Stimulated activated CD8-positive, alpha-beta memory T cell treated with anti-CD3 and anti-CD28 coated beads, Interleukin-4, amount 100 ng/mL, for 24 hours (primary cell): ENCODE measurements around the gene ZAP70.

Source experiments
- DNase-seq: peaks from one replicate; pipeline ENCODE4 v3.0.0-alpha.2; 2020; ENCODE audit warnings: low read depth

ZAP70 gene

DNA sequence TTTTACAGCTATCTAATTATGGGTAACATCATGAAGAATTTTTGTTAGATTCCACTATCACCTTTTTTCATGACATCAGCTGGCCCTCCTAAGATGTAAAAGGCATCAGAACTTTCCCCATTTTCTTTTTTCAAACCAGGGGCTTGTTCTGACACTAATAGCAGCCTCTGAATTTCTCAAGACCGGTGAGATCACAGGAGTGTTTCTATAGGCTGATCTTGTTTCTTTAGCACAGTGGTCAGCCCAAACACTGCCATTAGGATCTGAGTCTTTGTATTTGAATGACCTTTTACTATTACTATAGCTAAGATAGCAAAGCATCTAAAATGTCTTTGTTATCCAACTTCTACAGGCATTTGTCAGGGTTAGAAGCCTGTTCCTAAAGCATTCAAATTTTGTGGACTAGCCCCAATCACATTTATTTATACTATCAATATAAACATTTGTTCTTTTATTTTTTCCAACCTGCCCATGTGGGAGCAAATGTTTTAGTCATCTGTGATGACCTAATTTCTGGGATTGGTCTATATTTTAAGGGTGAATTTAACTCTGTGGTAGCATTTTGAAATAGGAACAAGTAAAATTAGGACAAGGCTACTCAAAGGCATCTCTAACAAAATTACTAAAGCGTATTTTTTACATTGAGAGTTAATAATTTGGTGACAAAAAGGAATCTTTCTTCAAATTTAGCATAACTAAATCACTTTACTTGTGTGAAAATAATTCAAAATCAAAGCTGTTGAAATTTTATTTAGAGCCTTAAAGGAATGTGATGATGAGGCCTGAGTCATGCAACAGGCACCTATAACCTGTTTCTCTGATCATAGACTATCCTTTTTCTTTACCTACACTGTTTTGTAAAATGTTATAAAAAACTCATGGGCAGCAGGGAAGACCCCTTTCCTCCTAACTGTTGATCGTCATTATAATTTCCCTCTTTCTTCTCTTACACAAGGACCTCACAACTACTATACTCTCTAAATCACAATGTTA lies 39.3 kb downstream of the ZAP70 start:
- DNase-seq = no peak

DNA sequence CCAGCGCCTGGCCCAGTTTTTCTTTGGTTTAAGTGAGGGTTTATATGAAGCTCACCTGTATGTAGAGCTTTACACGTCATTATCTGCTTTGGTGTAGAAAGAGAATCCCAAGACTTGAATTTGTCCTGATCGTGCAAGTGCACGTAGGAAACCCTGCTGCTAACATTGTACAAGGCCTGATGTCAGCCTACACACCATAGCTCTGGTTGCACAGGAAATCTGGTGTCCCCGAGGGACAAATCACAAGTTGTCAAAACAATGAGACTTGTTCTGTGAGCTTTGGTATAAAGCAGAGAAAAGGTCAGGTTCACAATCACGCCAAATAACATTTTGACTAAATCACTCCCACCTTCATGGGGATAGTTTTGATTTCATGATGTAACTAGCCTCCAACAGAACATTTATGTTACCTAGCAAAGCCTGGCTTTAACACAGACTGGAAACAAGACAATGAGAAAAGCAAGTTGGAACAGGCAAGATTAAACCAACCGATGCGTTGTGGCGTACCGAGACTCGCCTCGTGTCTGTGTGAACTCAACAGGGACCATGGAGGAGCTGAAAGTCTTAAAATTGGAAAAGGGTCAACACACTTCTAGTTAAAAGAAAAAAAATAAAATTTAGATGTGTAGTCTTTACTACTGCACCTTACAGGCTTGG lies 41.4 kb downstream of the ZAP70 start:
- DNase-seq = no peak

DNA sequence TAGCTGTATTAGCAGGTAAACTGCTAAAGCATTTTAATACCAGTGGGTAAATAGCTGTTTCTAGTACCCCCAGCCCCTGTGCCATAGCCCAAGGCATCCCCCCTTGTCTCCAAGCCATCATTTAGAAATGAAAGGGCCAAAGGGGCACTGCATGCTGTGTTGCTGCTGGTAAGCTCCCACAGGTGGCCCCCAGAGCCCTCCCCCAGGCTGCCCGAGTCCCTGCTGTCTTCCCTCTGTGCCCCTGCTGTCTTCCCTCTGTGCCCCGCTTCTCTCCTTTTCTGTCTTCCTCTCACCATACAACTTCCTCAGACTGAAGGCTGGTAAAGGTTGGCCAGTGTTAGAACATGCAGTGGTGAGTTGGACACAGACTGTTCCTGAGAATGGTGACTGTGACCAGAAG lies 42.1 kb downstream of the ZAP70 start:
- DNase-seq = no peak

DNA sequence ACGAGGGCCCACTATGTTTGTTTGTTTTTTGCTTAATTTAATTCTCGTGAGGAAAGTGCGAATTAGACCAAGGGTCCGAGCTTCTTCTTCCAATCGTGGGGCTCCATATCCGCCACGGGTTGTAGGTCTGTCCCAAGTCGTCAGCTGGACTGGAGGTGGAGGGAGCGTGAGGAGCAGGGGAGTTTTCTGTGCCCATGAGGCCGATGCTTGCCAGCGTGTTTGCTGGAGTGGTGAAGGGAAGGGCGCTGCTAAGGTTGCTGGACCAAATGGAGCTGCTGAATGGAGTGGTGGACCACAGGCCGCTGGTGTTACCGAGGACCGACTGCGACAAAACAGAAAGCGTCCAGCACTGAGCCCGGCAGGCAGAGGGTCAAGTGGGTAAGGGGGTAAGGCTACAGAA lies 43.7 kb downstream of the ZAP70 start:
- DNase-seq = no peak

DNA sequence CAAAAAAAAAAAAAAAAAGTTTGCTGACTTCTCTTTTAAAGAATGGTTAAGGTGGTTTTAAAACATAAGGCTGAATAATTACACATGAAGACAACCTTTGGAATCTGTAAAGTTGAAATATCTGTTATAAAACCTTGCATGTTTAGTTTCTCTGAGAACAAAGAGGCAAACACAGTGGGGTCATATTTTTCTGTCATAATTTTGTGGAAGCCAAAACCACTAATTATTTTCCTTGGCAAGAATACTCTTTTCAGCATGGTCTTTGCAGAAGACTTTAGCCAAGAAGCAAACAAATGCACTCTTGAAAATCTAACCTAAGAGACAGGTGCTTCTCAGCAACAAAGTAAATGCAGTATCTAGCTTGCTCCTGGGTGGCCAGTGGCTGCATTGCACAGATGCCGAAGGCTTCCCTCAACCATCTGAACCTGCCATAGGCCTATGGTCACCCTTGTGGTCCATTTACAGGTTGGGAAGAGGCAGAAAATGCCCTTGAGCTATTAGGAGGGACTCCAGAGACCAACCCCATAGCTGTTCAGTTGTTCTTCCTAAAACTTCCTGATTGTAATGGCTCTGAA lies 44.8 kb downstream of the ZAP70 start:
- no peak for DNase-seq

DNA sequence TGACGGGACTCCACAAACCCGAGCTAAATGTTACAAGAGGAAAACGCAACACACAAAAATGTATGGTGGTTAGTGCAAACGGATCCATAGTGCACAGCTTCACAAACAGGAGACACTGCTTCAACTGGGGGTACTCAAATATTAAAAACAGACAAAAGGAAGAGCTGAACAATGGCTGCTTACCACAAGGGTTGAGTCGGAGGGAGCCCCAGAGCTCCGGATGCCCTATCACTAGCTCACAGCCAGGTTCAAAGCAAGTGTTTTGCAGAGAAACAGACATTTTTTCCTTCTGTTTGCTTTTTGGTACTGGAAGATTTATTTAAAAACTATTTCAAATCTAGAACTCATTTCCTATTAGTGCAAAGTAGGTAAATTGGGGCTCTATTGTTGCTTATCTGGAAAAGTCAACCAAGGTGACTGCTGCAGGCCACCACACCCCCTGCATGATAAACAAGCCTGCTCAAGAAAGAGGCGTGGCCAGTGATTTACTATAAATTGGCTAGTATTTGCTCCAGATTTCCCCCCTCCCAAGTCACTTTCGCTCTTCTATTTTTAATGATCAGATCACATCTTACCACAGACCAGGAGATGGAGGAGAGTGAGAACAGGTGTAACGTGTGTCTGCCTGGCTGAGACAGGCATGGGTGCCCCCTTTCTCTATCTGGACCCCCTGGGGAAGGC lies 46.5 kb downstream of the ZAP70 start:
- no peak for DNase-seq

DNA sequence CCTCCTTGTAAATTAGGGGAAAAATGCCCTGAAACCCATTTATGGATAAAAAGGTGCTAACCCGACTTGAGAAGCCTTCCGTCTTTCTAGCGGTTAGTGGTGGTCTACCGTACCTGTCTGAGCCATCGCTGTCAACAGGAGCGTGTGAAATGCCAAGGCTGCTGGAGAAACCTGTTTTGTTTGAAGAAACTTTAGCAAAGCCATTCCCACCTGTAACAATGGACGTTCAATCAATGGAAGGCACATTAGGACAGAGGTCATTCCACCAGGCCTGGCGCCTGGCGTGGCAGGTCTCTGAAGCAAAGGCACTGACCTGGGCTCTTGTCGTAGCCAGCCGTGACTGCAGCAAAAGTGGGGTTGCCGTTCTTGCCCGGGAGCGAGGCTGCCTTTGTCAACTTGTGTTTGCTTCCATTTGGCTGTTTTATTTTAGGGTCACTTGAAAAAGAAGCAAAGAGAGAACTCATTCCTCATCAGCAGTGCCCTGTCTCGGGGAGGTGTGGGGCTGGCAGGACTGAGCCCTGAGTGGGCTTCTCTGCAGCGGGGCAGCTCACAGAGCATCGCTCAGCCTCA lies 47.2 kb downstream of the ZAP70 start:
- DNase-seq = no peak

DNA sequence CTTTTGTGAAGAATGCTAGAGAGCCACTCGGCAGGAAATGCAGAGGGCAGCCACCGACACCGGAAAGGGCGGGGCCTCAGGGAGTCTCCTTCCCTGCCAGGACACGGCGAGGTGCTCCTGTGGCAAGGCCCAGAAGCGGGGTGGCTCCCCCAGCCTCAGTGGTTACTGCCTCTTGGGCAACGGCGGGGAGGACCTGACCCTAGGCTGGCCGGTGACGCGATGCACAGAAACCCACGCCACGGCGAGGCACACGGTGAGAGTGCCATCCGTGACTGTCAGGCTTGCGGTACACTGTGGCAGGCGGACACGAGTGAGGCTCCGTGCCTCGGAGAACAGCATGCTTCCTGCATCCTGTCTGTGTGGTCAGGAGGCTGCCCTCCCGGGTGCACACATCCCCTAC lies 47.8 kb downstream of the ZAP70 start:
- DNase-seq = peak; percentile 43

DNA sequence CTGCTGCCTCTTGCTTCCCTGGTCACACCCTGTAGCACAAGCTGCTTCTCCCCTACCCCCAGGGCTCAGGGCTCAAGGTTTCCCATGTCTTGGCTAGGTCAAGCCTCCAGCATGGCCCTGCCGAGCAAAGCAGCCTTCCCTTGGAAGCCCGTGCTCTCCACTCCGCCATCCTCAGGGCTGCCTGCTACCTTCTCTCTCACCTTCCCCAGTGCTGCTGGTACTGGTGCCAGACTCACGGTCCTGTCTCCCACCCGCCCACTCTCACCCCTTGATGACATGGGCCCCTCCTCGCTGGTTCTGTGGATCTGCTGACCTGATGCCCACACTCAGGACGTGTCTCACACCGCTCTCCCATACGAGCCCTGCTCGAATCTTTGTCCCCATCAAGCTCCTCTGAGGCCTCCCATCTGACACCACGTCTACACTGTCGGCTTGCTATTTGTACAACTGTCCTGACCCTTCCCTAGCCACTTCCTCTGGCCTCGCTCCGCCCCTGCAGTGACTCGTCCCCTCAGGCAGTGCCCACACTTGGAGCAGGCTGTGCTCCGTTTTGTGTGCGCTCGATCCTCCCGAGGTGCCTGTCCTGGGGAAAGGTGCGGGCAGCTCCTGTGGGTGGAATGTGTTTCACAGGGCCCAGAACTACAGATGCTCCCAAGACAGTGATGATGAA lies 49.9 kb downstream of the ZAP70 start:
- DNase-seq = no peak

DNA sequence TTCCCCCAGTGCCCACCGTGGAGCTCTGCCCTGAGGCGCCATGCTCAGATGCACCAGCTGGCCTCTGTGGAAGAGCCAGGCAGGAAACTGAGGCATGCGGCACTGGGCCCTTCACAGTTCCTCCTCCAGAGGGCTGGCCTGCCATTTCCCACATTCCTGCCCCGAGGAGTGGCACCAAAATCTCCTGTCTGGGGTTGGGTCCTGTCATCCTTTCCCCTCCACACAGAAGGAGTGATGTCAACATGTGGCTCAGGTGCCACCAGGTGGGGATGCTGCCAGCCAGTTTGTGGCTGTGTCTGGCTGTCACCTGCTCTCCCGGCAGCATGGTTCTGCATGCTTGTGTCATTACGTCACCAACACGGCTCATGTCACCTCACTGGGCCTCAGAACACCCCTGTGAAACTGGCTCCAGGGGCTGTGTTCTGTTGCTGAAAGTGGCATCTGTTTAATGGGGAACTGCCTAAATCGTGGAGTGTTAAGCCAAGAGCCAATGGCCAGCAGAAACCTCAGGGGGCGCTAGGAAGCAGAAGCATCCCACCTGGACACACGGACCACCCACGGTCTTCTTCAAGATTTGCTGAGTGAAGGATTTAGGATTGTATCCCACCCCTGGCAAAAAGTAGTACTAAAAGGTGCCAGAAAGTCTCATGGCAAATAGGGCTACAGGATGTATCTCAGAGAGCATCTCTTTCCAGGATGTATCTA lies 51.3 kb downstream of the ZAP70 start:
- no peak for DNase-seq

DNA sequence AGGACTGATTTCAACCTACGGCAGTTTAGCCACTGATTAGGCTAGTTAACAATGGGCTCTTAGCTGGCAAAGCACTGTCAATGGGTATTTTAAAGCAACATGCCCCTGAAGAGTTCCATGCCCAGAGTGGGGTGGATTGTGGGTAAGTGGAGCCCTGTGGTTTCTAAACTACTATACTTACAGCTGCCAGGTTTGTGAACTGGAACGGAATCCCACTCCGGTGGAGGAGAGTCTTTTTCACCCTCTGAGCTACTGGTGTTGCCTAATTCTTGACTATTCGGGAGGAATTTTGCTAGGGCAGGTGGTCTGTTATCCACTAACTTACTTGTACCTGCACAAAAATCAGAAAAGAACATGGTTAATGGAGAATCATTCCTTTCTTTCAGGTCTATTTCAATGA lies 52.6 kb downstream of the ZAP70 start:
- no peak for DNase-seq

DNA sequence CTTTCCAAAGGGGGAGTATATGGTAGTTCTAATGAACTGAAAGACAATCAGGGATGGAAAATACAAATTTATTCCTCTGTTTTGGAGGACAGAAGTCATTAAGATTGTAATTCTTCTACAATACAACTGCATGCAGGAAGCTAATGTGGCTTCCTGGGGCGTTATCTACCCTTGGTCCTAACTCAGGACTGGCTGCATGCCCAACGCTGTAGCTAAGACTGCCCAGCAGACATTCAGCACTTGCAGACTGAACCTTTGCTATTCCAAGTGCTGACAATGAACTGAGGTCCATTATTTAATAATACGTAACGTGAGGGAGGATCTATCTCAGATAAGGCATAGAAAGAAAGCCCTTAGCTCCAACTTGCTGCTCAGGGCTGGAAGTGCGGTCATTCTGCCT lies 53.2 kb downstream of the ZAP70 start:
- no peak for DNase-seq

DNA sequence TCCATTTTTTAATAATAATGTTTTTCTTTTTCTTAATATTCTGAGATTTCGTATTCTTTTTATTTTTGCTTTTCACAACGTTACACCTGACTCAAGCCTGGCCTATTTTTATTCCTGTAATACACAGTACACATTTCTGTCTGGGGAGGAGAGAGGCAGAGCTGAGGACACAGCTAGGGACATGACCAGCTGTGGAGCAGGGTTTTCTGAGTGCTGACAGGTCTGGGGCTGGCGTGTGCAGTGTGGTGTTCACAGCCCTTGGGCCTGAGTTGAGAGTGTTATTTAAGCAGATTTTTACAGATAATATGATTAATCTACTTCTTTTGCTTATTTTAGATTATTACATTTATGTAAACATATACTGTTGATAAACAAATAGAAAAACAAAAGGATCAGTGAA lies 55.9 kb downstream of the ZAP70 start:
- DNase-seq = no peak

DNA sequence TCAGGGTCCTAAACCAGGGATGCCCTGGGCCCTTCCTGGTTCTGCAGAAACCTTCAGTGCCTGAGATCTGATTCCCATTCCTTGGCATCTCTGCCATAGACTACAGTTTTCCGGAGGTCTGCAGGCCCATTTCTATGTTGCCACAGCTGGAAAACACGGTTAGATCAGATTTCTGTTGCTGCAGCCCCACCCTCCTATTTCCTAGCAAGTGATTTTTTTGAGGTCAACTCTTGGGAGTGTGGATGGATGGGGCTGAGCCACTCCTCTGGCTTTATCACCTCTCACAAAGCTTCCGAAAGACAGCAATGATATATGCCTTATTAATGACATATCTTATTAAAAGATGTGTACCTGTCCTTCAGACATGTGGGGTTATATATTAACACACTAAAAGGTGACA lies 56.3 kb downstream of the ZAP70 start:
- no peak for DNase-seq

DNA sequence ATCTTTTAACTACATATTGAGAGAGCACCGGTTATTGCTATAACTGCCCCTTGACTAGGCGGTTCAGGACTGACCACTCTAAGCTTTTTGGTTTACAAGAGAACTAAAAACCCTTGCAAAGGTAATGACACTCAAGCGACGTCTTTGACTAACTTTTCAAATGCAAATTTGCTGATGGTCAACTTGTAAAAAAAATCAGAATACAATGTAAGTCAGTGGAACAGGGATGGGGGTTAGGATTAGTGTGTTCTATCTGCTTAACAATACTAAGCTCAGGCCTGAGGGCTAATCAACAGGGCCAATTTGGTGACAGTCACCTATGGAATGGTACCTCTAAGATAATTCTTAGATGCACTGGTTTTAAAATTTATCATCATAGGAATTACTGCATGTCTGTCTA lies 57.1 kb downstream of the ZAP70 start:
- no peak for DNase-seq

DNA sequence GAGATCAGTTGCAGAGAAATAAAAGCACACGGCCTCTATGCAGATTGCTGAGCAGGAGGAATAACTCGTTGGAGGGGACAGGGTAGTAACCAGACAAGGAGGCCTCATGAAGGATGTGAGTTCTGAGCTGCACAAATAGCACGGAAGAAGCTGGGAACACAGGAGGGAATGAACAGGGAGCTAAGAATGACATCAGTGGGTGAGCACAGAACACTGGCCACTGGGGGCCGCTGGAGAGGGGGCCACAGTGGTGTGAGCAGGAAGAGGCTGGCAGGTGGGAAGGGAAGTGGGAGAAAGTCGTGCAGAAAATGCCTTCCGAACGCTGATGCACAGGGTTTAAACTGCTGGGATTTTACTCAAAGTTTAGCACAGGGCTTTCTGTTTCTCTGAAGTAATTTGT lies 61.0 kb downstream of the ZAP70 start:
- DNase-seq = no peak

DNA sequence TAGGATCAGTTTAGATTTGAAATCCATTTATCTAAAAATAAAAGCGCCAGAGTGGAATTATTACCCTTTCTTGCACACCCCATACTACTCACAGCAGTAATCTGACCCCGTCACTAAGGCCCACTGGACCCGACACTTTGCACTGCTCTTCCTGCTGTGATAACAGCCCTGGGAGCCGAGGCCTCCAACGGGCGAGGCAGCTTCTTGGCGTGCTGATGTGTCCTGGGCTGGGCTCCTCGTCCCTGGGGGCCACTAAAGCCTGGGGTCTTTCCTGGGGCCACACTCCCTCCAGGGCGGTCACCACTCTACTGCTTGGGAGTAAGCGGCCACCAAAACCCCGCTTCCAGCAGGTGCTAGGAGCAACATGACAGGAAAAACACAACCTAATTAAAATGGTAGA lies 61.7 kb downstream of the ZAP70 start:
- DNase-seq = no peak

DNA sequence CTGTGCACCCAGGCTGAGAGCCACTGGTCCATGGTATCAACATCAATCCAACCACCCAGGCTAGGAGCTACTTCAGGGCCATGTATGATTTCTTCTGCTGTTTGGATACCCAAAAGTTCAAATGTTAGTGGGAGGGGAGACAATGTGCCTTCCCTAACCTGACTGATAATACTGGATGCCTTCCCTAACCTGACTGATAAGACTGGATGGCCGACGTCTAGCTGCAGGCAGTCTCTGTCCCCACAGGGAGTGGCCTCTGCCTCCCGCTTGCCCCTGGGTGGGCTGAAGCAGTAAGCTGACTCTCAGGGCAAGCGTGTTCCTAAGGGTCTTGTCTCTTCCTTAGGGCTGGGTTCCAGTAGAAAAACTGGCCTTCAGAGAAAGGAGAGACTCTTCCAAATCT lies 65.8 kb downstream of the ZAP70 start:
- no peak for DNase-seq

DNA sequence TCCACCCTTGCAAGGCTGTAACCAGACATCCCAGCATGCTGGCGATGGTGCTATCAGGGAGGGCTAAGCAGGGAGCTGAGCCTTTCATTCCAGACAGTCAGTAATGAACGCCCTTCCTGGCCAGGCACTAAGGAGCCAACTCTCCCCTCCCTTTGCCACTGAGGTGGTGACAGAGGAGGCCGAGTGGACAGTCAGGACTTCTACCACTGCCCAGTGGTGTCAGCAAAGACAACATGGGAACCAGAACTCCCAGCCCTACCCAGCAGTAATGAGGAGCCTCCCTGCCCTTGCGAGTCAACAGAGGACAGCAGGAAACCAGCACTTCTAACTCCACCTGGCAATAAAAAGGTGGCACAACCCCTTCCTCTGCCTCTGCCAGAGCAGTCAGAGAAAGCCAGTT lies 68.6 kb downstream of the ZAP70 start:
- DNase-seq = no peak

DNA sequence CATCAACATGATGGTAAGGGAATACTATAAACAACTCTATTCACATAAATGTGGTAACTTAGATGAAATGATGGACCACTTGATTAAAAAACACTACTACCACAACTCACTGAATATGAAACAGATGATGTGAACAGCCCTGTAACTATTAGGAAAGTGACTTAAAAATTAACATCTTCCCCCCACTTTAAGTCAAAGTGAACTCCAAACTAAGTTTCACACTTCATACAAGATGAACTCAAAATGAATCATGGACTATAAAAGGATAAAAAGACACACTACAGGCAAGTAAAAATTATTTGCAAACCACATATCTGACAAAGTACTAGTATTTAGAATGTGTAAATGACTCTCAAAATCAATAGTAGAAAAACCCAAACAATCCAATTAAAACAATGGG lies 71.6 kb downstream of the ZAP70 start:
- no peak for DNase-seq

DNA sequence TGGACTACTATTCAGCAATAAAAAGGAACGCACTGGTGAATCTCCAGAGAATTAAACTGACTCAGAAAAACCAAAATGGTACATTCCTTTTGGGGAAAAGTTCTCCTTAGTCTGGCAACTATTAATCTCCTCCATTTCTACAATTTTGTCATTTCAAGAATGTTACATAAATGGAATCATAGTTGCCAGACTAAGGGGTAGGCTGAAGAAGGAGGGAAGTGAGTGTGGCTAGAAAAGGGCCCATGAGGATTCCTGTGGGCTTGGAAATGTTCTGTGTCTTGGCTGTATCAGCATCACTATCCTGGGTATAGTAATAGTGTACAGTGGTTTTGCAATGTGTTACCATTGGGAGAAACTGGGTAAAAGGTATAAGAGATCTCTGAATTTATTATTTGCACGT lies 72.4 kb downstream of the ZAP70 start:
- DNase-seq = no peak
